Measurements from ENCODE around the gene MAB21L3.

MAB21L3 gene

GRCh38 chr1:116110567-116111523 lies at the start of gene MAB21L3:
Gene MAB21L3 (plus strand): TSS chr1:116111399. CDS start chr1:116112616, 1,217 bp downstream.
- no peak for TF ChIP-seq ZBTB7A (IDR thresholded peaks at IDR 0.05; ENCODE audit: low read depth)
- no peak for TF ChIP-seq TCF12 (IDR thresholded peaks at IDR 0.05; ENCODE audit: low read depth)
- no peak for TF ChIP-seq CEBPB (IDR thresholded peaks at IDR 0.05)
- TF ChIP-seq NFIC (IDR thresholded peaks at IDR 0.05) = no peak
- no peak for TF ChIP-seq TAF1 (IDR thresholded peaks at IDR 0.05; ENCODE audit: low read depth)
- TF ChIP-seq, protein P1, sequence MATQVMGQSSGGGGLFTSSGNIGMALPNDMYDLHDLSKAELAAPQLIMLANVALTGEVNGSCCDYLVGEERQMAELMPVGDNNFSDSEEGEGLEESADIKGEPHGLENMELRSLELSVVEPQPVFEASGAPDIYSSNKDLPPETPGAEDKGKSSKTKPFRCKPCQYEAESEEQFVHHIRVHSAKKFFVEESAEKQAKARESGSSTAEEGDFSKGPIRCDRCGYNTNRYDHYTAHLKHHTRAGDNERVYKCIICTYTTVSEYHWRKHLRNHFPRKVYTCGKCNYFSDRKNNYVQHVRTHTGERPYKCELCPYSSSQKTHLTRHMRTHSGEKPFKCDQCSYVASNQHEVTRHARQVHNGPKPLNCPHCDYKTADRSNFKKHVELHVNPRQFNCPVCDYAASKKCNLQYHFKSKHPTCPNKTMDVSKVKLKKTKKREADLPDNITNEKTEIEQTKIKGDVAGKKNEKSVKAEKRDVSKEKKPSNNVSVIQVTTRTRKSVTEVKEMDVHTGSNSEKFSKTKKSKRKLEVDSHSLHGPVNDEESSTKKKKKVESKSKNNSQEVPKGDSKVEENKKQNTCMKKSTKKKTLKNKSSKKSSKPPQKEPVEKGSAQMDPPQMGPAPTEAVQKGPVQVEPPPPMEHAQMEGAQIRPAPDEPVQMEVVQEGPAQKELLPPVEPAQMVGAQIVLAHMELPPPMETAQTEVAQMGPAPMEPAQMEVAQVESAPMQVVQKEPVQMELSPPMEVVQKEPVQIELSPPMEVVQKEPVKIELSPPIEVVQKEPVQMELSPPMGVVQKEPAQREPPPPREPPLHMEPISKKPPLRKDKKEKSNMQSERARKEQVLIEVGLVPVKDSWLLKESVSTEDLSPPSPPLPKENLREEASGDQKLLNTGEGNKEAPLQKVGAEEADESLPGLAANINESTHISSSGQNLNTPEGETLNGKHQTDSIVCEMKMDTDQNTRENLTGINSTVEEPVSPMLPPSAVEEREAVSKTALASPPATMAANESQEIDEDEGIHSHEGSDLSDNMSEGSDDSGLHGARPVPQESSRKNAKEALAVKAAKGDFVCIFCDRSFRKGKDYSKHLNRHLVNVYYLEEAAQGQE (IDR thresholded peaks at IDR 0.05; ENCODE audit: low read depth) = no peak
- TF ChIP-seq MAX (IDR thresholded peaks at IDR 0.05) = no peak
- TF ChIP-seq TEAD4 (IDR thresholded peaks at IDR 0.05) = no peak

- TF ChIP-seq FOXM1 (IDR thresholded peaks at IDR 0.05; ENCODE audit: borderline replicate concordance, low read depth) (no peak), USF1 (IDR thresholded peaks at IDR 0.05) (no peak), MAX (IDR thresholded peaks at IDR 0.05) (no peak), CREB1 (IDR thresholded peaks at IDR 0.05; ENCODE audit: low read depth) (no peak), ZBTB7A (IDR thresholded peaks at IDR 0.05; ENCODE audit: low read depth) (no peak), CEBPB (IDR thresholded peaks at IDR 0.05) (no peak), RAD21 (IDR thresholded peaks at IDR 0.05; ENCODE audit: low read depth) (no peak), EGR1 (IDR thresholded peaks at IDR 0.05) (no peak), TEAD4 (IDR thresholded peaks at IDR 0.05) (no peak), NFIC (IDR thresholded peaks at IDR 0.05) (no peak), EP300 (IDR thresholded peaks at IDR 0.05; ENCODE audit: borderline replicate concordance) (no peak), YY1 (IDR thresholded peaks at IDR 0.05; ENCODE audit: low read depth) (no peak), TAF1 (IDR thresholded peaks at IDR 0.05; ENCODE audit: low read depth) (no peak), TCF12 (IDR thresholded peaks at IDR 0.05; ENCODE audit: low read depth) (no peak)
- TF ChIP-seq, protein P1 (IDR thresholded peaks at IDR 0.05; ENCODE audit: low read depth) = no peak
Observed at GRCh38 chr1:116062201-116062600, 49.0 kb upstream of the MAB21L3 start.

DNA sequence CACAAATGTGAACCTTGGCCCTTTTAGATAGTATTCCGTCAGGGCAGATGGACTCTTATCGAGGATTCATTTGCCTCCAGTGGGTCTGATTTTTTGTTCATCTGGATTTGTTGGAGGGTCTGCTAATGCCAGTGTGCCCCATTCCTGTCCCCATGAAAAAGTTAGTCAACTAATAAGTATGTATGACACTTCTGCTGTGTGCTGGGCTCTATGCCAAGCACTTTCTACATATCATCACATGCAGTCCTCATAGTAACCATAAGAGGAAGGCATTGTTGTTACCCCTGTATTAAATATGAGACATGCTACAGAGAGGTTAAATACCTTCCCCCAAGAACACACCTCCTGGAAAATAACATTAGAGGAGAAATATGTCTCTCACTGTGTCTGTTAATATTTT lies 46.6 kb upstream of the MAB21L3 start:
- TF ChIP-seq, protein P1 (IDR thresholded peaks at IDR 0.05; ENCODE audit: low read depth) = no peak
- TF ChIP-seq ZBTB7A (IDR thresholded peaks at IDR 0.05; ENCODE audit: low read depth) (no peak), FOXM1 (IDR thresholded peaks at IDR 0.05; ENCODE audit: borderline replicate concordance, low read depth) (no peak), EGR1 (IDR thresholded peaks at IDR 0.05) (no peak)

- TF ChIP-seq USF1 (IDR thresholded peaks at IDR 0.05) (no peak), YY1 (IDR thresholded peaks at IDR 0.05; ENCODE audit: low read depth) (no peak), CEBPB (IDR thresholded peaks at IDR 0.05) (no peak), EP300 (IDR thresholded peaks at IDR 0.05; ENCODE audit: borderline replicate concordance) (no peak), MAX (IDR thresholded peaks at IDR 0.05) (no peak), CREB1 (IDR thresholded peaks at IDR 0.05; ENCODE audit: low read depth) (no peak), NFIC (IDR thresholded peaks at IDR 0.05) (no peak), TEAD4 (IDR thresholded peaks at IDR 0.05) (no peak), RAD21 (IDR thresholded peaks at IDR 0.05; ENCODE audit: low read depth) (no peak), ZBTB7A (IDR thresholded peaks at IDR 0.05; ENCODE audit: low read depth) (no peak), TCF12 (IDR thresholded peaks at IDR 0.05; ENCODE audit: low read depth) (no peak), TAF1 (IDR thresholded peaks at IDR 0.05; ENCODE audit: low read depth) (no peak), EGR1 (IDR thresholded peaks at IDR 0.05) (no peak), FOXM1 (IDR thresholded peaks at IDR 0.05; ENCODE audit: borderline replicate concordance, low read depth) (no peak)
- TF ChIP-seq, protein P1 (IDR thresholded peaks at IDR 0.05; ENCODE audit: low read depth) = no peak
Observed at GRCh38 chr1:116066868-116067565, 44.2 kb upstream of the MAB21L3 start.

Data from Ishikawa (cell line).